ENCODE results near the gene OXGR1. TPM values are rescaled to one million over a fixed set of nuclear protein-coding genes. Genes with fewer than 3 reads are reported as not detected.

OXGR1 gene
- polyA plus RNA-seq, 1 experiment = not detected

DNA sequence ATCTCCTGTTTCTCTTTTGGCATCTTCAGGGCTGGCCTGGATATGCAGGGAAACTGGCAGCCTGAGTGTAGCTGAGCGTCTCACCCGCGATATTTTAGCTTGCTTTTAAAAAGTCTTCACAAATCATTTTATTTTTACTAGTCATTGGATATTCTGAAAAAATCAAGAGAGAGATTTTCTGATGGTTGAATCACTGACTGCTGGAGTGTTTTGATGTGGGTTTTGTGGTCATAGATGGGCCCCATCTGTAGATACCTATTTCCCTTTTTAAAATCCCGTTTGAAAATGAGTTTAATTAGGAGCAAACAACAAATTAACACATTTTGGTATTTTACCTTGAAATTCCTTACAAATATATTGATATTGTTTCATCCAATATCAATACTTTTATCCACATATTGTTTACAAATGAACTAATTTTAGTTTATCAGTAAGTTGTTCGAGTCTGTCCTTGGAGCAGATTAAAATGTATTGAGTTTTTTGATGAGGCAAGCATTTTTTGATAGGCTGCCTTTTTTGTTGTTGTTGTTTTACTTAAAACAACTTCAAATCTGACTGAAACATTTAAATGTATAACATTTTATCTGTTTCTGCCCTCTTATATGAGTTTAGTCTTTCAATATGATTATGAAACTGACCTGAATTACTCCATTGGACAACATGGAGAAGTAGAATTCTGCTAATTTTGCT lies 21.5 kb upstream of the OXGR1 start:
- H3K36me3 ChIP-seq (ENCODE audit: control insufficient read depth, insufficient read depth, low read length) = no peaks in the 10 kb centered on the region
- H3K27me3 ChIP-seq (ENCODE audit: control insufficient read depth, insufficient read depth, low read length) = peaks cover 4% of the 10 kb centered on the region; the same call in 1 of the 2 replicates
- DNase-seq (ENCODE audit: low read depth) = no peak
- POLR2A ChIA-PET = interaction anchor here (0.7 kb wide), 1 partner anchor 819 kb away, joined by 3 read pairs; no protein-coding TSS in a partner anchor
- TF ChIP-seq, protein P1, sequence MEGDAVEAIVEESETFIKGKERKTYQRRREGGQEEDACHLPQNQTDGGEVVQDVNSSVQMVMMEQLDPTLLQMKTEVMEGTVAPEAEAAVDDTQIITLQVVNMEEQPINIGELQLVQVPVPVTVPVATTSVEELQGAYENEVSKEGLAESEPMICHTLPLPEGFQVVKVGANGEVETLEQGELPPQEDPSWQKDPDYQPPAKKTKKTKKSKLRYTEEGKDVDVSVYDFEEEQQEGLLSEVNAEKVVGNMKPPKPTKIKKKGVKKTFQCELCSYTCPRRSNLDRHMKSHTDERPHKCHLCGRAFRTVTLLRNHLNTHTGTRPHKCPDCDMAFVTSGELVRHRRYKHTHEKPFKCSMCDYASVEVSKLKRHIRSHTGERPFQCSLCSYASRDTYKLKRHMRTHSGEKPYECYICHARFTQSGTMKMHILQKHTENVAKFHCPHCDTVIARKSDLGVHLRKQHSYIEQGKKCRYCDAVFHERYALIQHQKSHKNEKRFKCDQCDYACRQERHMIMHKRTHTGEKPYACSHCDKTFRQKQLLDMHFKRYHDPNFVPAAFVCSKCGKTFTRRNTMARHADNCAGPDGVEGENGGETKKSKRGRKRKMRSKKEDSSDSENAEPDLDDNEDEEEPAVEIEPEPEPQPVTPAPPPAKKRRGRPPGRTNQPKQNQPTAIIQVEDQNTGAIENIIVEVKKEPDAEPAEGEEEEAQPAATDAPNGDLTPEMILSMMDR (IDR thresholded peaks at IDR 0.05; ENCODE audit: insufficient read depth, low read depth, low read length) = no peak
- no peak overlapping the region for H3K4me3 ChIP-seq (ENCODE audit: low read depth, low read length)
- CTCF ChIA-PET = interaction anchor here (1.2 kb wide), 1 partner anchor 94 kb away, joined by 3 read pairs; no protein-coding TSS in a partner anchor

DNA sequence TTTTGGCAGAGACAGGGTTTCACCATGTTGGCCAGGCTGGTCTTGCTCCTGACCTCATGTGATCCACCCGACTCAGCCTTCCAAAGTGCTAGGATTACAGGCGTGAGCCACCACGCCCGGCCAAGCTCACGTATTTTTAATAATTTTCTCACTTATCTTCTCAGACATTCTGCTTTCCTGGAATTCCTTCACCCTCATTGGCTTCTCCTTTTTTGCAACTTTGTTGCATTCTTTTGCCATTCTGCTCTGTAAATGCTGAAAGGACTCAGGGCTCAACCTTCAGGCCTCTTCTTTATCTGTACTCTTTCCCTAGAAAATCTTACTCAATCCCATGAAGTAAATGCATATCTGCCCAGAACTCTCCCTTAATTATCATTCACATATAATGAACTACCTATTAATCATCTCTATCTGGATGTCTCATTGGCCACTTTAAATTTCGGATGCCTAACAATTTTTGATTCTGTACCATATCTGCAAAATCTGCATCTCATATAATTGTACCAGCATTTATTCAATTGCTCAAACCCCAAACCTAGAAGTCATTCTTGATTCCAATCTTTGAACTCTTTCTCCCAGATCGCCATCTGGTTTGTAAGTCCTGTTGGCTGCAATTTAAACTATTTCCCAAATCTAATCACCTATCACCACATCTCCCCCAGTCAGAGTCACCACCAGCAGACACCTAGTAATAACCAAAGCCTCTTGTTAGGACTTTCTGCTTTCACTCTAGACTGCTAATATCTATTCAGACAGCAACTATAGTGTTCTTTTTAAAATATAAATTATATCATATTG lies 18.2 kb upstream of the OXGR1 start:
- TF ChIP-seq, protein P1 (IDR thresholded peaks at IDR 0.05; ENCODE audit: insufficient read depth, low read depth, low read length) = no peak
- no peak overlapping the region for H3K4me3 ChIP-seq (ENCODE audit: low read depth, low read length)
- CTCF ChIA-PET = no interaction called here
- no peak for DNase-seq (ENCODE audit: low read depth)
- POLR2A ChIA-PET = no interaction called here
- no peaks in the 10 kb centered on the region for H3K36me3 ChIP-seq (ENCODE audit: control insufficient read depth, insufficient read depth, low read length)
- no peaks in the 10 kb centered on the region for H3K27me3 ChIP-seq (ENCODE audit: control insufficient read depth, insufficient read depth, low read length)

DNA sequence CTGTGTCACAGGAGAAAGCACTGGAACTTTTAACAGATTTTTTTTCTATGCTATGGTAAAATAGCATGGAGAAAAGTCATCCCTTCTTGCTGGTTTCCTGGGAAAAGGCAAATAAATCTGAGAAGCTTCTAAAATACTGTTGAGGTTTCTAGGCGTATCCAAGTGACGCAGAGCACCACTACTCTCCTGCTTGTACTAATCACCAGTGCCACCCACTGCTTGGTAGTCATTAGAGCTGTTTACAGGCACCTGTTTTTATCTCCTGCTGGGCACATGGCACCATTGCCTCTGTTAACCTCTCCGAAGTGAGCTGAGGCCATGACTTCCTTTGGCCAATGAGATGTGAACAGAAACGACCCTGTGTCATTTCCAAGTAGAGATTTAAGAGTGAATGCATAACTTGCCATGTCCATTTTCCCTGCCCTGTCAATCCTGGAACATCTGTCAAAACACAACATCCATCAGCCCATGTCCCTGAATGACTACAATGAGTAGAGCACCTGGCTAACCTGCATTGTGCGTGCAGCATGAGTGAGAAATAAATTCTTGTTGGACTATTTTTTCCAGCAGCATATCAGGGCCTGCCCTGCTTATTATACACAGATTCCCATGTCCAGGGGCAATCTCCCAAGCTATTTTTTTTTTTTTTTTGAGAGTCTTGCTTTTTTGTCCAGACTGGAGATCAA lies 17.3 kb upstream of the OXGR1 start:
- CTCF ChIA-PET = no interaction called here
- Histone ChIP-seq H3K27me3 (ENCODE audit: control insufficient read depth, insufficient read depth, low read length) (no peaks in the 10 kb centered on the region), H3K4me3 (ENCODE audit: low read depth, low read length) (no peak overlapping the region), H3K36me3 (ENCODE audit: control insufficient read depth, insufficient read depth, low read length) (no peaks in the 10 kb centered on the region)
- POLR2A ChIA-PET = no interaction called here
- no peak for DNase-seq (ENCODE audit: low read depth)
- TF ChIP-seq, protein P1 (IDR thresholded peaks at IDR 0.05; ENCODE audit: insufficient read depth, low read depth, low read length) = no peak

DNA sequence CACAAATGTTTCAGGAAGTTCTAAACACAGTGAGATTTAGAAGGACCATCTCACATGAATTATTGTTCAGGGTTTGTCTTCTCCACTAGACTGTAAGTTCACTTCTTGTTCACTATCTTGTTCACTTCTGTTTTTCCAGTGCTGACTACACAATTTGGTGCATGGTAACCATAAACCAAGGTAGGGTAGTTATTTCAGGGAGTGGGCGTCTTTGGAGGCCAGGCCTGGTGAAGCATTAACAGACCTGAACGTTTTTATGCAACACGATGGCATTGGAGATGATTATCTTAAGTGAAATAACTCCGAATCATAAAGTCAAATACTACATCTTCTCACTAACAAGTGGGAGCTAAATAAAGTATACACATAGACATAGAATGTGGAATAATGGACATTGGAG lies 14.4 kb upstream of the OXGR1 start:
- Histone ChIP-seq H3K27me3 (ENCODE audit: control insufficient read depth, insufficient read depth, low read length) (no peaks in the 10 kb centered on the region), H3K4me3 (ENCODE audit: low read depth, low read length) (no peak overlapping the region), H3K36me3 (ENCODE audit: control insufficient read depth, insufficient read depth, low read length) (no peaks in the 10 kb centered on the region)
- ChIA-PET CTCF (interaction anchor here (1.5 kb wide), 1 partner anchor 10 kb away, joined by 7 read pairs; no protein-coding TSS in a partner anchor), POLR2A (no interaction called here)
- no peak for DNase-seq (ENCODE audit: low read depth)
- TF ChIP-seq, protein P1 (IDR thresholded peaks at IDR 0.05; ENCODE audit: insufficient read depth, low read depth, low read length) = no peak

Measured in BJ (cell line).